ENCODE results near the gene SLC30A2.
A peak's percentile ranks its signal among the peaks of the same experiment; 100 is the strongest.

GRCh38 chr1:26045722-26046245 lies at the start of gene SLC30A2:
- TF ChIP-seq CTCF (IDR thresholded peaks at IDR 0.05; ENCODE audit: poor library complexity, severe bottlenecking) (peak; percentile 20), RAD21 (conservative IDR thresholded peaks at IDR 0.05) (no peak), EP300 (conservative IDR thresholded peaks at IDR 0.05; ENCODE audit: poor library complexity, severe bottlenecking) (no peak), POLR2AphosphoS5 (IDR thresholded peaks at IDR 0.05) (peak; percentile 13), EZH2 (IDR thresholded peaks at IDR 0.05; ENCODE audit: borderline replicate concordance, insufficient read depth, low read length, poor library complexity, severe bottlenecking) (peak; percentile 84)
